Keratinocyte (primary cell): ENCODE measurements around the gene ALCAM. TPM values are rescaled to one million over a fixed set of nuclear protein-coding genes. Genes with fewer than 3 reads are reported as not detected.

Source experiments
- DNase-seq: peaks from one replicate; pipeline ENCODE4 v3.0.0-alpha.2; 2011; ENCODE audit warnings: low read depth, missing footprints, low spot score
- FAIRE-seq: peaks from 2 replicates; lab custom pipeline; 2011; peaks lifted over from hg19 to GRCh38; lab: Jason Lieb, UNC
- H2AFZ ChIP-seq: 2 replicates; pipeline ENCODE4 v1.6.0; 2012; ENCODE audit warnings: low read length, control low read depth, inconsistent platforms; ENCODE audit not compliant: control insufficient read depth
- H3K27ac ChIP-seq: 2 replicates; pipeline ENCODE4 v1.5.1; 2011; ENCODE audit warnings: low read length; ENCODE audit not compliant: control insufficient read depth, insufficient read depth
- H3K27me3 ChIP-seq: 3 replicates; pipeline ENCODE4 v1.6.0; 2011; ENCODE audit warnings: low read length; ENCODE audit not compliant: control insufficient read depth, insufficient read depth; ENCODE audit errors: extremely low read depth
- H3K36me3 ChIP-seq, 2 experiments: 2 replicates in 1 of 2; 3 replicates in 1 of 2; pipeline ENCODE4 v1.5.1; 2011; ENCODE audit warnings: low read length in 2 of 2, mild to moderate bottlenecking in 1 of 2; ENCODE audit not compliant: control insufficient read depth in 2 of 2, insufficient read depth in 2 of 2; ENCODE audit errors: extremely low read depth in 1 of 2
- H3K4me1 ChIP-seq: 3 replicates; pipeline ENCODE4 v1.5.1; 2011; ENCODE audit warnings: low read length; ENCODE audit not compliant: control insufficient read depth, insufficient read depth; ENCODE audit errors: extremely low read depth
- H3K4me2 ChIP-seq: 3 replicates; pipeline ENCODE4 v1.6.0; 2011; ENCODE audit warnings: low read depth, low read length; ENCODE audit not compliant: control insufficient read depth, insufficient read depth; ENCODE audit errors: extremely low read depth
- H3K4me3 ChIP-seq, 3 experiments: fragments of 200-600 bp in 1 of 3; sonication (generic) in 1 of 3; 2 replicates in 2 of 3; 3 replicates in 1 of 3; pipeline ENCODE4 v1.5.1; 2011 to 2016; ENCODE audit warnings: low read length in 3 of 3, mild to moderate bottlenecking in 3 of 3, control low read depth in 2 of 3, inconsistent platforms in 1 of 3, low read depth in 1 of 3, mixed read lengths in 1 of 3, mixed run types in 1 of 3, moderate library complexity in 1 of 3; ENCODE audit not compliant: control insufficient read depth in 2 of 3, insufficient read depth in 2 of 3; ENCODE audit errors: extremely low read depth in 1 of 3
- H3K79me2 ChIP-seq: 2 replicates; pipeline ENCODE4 v1.6.0; 2012; ENCODE audit warnings: low read length; ENCODE audit not compliant: control insufficient read depth, insufficient read depth
- H3K9ac ChIP-seq: 3 replicates; pipeline ENCODE4 v1.6.0; 2011; ENCODE audit warnings: low read length; ENCODE audit not compliant: control insufficient read depth, insufficient read depth; ENCODE audit errors: extremely low read depth
- H3K9me1 ChIP-seq: 3 replicates; pipeline ENCODE4 v1.6.0; 2011; ENCODE audit warnings: low read length; ENCODE audit not compliant: control insufficient read depth, insufficient read depth; ENCODE audit errors: extremely low read depth
- H3K9me3 ChIP-seq: 2 replicates; pipeline ENCODE4 v1.5.1; 2012; ENCODE audit warnings: low read depth, low read length; ENCODE audit not compliant: control insufficient read depth
- H4K20me1 ChIP-seq: 3 replicates; pipeline ENCODE4 v1.6.0; 2011; ENCODE audit warnings: low read length; ENCODE audit not compliant: control insufficient read depth, insufficient read depth; ENCODE audit errors: extremely low read depth
- EZH2 ChIP-seq: IDR thresholded peaks from one replicate; pipeline ENCODE4 v1.6.1; 2012; ENCODE audit warnings: inconsistent platforms, mild to moderate bottlenecking, low read length, moderate library complexity
- dilution Hi-C: fragments of 300-500 bp; cut with MboI; formaldehyde crosslinking; loops from one replicate; pipeline ENCODE4 v1.7.0; 2020; ENCODE audit warnings: low sequenced_read_pairs; ENCODE audit not compliant: extremely low pct_ligation_motif_present
- polyA plus RNA-seq, 5 experiments: library from polyadenylated mRNA; depleted of rRNA in 3 of 5; stranded (reverse) in 3 of 5; stranded (forward) in 1 of 5; unstranded in 1 of 5; fragments of >200 nt; gene quantifications; 1 replicate in 1 of 5; 2 replicates in 3 of 5; 3 replicates in 1 of 5; pipeline versions ENCODE4 v1.2.1 to v1.2.3, GENCODE V29; 2011 to 2012; ENCODE audit warnings: missing spikeins in 2 of 5, low read depth in 1 of 5, low replicate concordance in 1 of 5
- TF ChIP-seq, protein P1 (sequence below), 3 experiments: IDR thresholded peaks in 1 of 3; conservative IDR thresholded peaks in 1 of 3; optimal IDR thresholded peaks in 1 of 3; 2 replicates in 2 of 3; 3 replicates in 1 of 3; pipeline versions ENCODE3 to v1.5.1; 2011; ENCODE audit warnings: low read length in 3 of 3, mild to moderate bottlenecking in 3 of 3, moderate library complexity in 2 of 3, control low read depth in 1 of 3, inconsistent platforms in 1 of 3; ENCODE audit not compliant: insufficient read depth in 2 of 3; ENCODE audit errors: extremely low read depth in 1 of 3

ALCAM gene
- polyA plus RNA-seq, 1 donor (not counting 4 experiments of a cell fraction or from before 2014, with no cell fraction given): 71.3 TPM

DNA sequence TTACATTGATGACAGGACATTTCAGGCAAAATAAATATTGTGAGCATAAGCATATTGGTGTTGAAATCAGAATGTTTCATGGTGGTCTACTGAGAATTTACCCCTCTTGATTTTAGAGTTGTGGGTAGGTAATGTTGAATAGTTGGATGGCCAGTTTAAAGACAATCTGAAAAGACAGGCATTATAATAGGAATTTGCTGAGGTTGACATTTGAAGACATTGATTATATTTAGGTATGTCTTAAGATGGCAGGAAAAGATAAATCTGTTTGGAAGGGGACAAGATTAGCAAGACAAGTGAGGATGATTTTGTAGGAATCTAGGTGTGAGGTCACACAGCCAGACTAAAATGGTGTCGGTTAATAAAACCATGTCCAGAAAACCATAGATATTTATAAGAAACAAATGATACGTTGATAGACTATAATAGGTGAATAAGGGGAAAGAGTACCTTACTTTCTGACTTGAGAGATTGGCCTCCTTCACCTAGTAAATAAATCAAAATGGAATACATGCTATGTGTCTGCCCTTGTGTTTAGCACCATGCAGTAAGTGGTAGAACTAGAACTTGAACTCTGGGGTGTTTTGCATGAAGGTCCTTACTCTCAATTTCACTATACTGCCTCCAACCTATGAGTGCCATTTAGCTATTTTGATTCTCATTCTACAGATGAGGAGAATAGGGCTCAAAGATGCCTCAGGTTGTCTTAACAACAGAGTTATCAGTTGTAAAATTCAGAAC lies 57.9 kb downstream of the ALCAM start:
- H2AFZ ChIP-seq: no peak overlapping the region
- DNase-seq (no peak), FAIRE-seq (no peak)
- H3K4me1 ChIP-seq: no peaks in the 10 kb centered on the region
- no peaks in the 10 kb centered on the region for H3K9me3 ChIP-seq
- H3K9me1 ChIP-seq: no peaks in the 10 kb centered on the region
- no peak overlapping the region for H3K9ac ChIP-seq
- H3K36me3 ChIP-seq: no peaks in the 10 kb centered on the region
- H3K27ac ChIP-seq: no peak overlapping the region
- no peaks in the 10 kb centered on the region for H3K27me3 ChIP-seq
- H3K4me3 ChIP-seq: no peak overlapping the region
- dilution Hi-C loops: no loop called here
- TF ChIP-seq EZH2: no peak
- TF ChIP-seq, protein P1, sequence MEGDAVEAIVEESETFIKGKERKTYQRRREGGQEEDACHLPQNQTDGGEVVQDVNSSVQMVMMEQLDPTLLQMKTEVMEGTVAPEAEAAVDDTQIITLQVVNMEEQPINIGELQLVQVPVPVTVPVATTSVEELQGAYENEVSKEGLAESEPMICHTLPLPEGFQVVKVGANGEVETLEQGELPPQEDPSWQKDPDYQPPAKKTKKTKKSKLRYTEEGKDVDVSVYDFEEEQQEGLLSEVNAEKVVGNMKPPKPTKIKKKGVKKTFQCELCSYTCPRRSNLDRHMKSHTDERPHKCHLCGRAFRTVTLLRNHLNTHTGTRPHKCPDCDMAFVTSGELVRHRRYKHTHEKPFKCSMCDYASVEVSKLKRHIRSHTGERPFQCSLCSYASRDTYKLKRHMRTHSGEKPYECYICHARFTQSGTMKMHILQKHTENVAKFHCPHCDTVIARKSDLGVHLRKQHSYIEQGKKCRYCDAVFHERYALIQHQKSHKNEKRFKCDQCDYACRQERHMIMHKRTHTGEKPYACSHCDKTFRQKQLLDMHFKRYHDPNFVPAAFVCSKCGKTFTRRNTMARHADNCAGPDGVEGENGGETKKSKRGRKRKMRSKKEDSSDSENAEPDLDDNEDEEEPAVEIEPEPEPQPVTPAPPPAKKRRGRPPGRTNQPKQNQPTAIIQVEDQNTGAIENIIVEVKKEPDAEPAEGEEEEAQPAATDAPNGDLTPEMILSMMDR (optimal IDR thresholded peaks at IDR 0.05 in 1 of 3, IDR thresholded peaks at IDR 0.05 in 1 of 3, conservative IDR thresholded peaks at IDR 0.05 in 1 of 3; ENCODE audit: extremely low read depth in 1 of 3, insufficient read depth in 2 of 3, low read length in 3 of 3): no peak
- H3K79me2 ChIP-seq: peaks cover 27% of the 10 kb centered on the region
- no peaks in the 10 kb centered on the region for H4K20me1 ChIP-seq
- no peak overlapping the region for H3K4me2 ChIP-seq

GRCh38 chr3:105425153-105425502 lies 58.4 kb downstream of the ALCAM start:
- no peak overlapping the region for H3K9ac ChIP-seq
- H4K20me1 ChIP-seq: no peaks in the 10 kb centered on the region
- DNase-seq (no peak), FAIRE-seq (no peak)
- H3K27me3 ChIP-seq: no peaks in the 10 kb centered on the region
- peaks cover 27% of the 10 kb centered on the region for H3K79me2 ChIP-seq
- no peaks in the 10 kb centered on the region for H3K36me3 ChIP-seq
- no peaks in the 10 kb centered on the region for H3K9me1 ChIP-seq
- H3K4me1 ChIP-seq: no peaks in the 10 kb centered on the region
- no peak overlapping the region for H3K4me2 ChIP-seq
- no peak overlapping the region for H2AFZ ChIP-seq
- dilution Hi-C loops: no loop called here
- no peak for TF ChIP-seq EZH2
- TF ChIP-seq, protein P1 (optimal IDR thresholded peaks at IDR 0.05 in 1 of 3, IDR thresholded peaks at IDR 0.05 in 1 of 3, conservative IDR thresholded peaks at IDR 0.05 in 1 of 3; ENCODE audit: extremely low read depth in 1 of 3, insufficient read depth in 2 of 3, low read length in 3 of 3): no peak
- no peaks in the 10 kb centered on the region for H3K9me3 ChIP-seq
- no peak overlapping the region for H3K27ac ChIP-seq
- no peak overlapping the region for H3K4me3 ChIP-seq
